ENCODE data around the gene GFI1.
"Not testable (repeated sequence)": the region's sequence is repeated elsewhere in the genome, so short reads cannot be mapped to it uniquely, and the experiment has no call there.

Gene GFI1

DNA sequence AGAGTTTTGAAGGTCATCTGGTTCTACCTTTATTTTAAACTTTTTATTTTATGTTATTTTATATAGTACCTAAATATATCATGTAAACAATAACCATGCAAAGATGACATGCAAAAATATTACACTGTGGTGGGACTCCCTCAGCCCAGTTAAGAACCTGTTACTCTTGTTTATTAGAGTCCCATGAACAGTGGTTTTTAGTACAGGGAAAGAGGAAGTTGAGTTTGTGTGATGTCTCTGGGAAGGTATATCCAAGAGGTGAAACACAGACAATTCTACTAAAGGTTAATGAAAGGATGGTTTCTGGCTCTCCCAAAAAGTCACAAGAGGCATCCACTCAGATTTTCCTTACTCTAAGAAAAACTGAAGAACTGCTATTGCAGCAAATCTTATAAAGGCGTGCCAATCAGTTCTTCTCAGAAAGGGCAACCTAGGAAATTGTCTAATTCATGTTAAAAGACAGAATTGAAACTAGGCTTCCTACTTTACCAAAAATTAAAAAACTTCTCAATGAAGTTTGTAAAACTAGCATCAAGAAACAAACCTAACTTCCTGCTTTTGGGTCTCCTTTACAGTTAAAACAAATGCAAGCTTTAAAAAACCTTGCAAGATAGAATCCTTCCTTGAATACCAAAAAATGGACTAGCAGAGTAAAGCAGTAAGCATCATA, 19.9 kb downstream of the GFI1 start:
- in situ Hi-C loops (cut with MboI; ENCODE audit: low sequenced_read_pairs), result no loop called here

DNA sequence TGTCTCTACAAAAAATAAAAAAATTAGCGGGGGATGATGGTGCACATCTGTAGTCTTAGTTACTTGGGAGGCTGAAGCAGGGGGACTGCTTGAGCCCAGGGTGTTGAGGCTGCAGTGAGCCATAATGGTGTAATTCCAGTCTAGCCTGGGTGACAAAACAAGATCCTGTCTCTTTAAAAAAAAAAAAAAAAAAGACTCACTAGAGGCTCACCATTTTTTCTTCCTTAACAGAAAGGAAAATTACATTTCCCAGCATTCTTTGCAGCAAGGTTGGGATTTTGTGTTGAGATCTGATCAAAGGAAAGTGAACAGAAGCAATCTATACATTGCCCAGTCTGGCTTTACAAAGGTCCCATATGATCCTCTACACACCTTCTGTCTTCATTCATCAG, 21.5 kb downstream of the GFI1 start:
- in situ Hi-C loops (cut with MboI; ENCODE audit: low sequenced_read_pairs), result no loop called here

DNA sequence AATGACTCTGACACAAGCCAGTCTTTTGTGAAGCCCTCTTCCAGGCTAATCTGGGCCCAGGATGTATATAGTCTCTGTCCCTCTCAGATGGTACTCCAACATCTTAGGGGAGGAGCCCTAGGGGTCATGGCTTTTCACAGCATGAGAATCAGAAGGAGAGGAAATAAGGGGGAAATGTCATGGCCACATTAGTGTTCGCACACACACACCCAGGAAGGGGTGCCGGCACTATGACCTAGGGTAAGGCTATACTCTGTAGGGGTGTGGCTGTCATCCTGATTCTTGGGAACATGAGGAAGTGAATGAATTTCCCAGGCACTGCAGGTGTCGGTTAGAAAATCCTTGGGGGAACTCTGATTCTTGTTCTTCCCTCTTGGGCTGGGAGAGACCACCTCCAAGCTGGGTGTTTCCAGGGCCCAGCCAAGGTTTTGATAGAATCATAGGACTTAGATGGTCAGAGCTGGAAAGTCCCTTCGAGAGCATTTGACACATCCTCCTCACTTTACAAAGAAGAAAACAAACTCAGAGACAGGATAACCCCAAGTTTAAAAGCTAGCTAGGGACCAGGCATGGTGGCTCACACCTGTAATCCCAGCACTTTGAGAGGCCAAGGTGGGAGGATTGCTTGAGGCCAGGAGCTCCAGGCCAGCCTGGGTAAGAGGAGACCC, 22.0 kb downstream of the GFI1 start:
- in situ Hi-C loops (cut with MboI; ENCODE audit: low sequenced_read_pairs), result no loop called here

DNA sequence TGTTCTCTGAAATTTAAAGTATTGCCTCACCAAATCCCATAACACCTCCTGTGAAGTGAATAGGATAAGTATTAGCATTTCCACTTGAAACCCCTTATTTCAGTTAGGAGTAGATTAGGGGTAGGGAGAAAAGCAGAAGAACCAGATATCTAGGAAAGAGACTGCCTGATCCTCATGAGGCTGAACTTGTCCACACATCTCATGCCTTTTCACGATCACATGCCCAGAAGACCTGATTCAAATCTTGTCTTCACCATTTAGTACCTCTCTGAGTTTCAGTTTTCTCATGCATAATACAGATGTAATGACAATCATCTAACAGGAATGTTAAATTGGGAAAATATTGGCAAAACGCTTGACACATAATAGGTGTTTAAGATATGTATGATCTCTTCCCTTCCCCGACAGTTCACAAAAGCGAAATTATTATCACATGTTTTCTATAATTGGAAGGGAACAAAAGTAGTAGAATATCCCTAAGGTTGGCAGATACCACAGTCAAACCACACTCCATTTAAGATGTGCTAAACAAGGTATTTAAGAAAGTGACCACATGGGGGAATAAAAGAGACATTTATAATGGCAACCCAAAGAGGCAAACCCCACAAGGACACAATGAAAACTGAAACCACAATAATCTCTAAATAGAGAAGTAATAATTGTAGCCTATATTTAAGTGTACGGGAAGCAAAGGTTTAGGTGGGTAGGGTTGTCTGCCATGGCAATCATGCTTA, 25.2 kb downstream of the GFI1 start:
- in situ Hi-C loops (cut with MboI; ENCODE audit: low sequenced_read_pairs), result no loop called here

DNA sequence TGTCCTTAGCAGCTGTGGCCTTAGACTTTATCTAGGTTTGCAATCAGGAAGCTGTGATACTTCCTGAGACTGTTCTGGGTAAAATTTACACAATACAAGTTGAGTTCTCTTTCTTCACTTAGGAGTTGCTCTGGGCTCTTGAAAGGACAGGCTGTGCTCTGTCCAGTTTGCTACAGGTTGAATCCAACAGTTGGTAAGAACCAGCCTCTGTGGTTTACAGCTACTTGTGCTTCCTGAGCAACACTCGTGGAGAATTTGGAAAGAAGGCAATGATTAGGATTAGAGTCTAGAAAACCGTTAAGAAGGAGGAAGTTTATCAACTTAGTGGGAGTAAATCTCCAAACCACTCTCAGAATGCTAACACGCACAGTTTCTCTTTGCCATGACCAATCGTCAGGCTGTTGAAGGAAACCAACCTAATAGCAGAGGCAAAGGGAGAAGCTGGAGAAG, 26.8 kb downstream of the GFI1 start:
- in situ Hi-C loops (cut with MboI; ENCODE audit: low sequenced_read_pairs), result no loop called here

DNA sequence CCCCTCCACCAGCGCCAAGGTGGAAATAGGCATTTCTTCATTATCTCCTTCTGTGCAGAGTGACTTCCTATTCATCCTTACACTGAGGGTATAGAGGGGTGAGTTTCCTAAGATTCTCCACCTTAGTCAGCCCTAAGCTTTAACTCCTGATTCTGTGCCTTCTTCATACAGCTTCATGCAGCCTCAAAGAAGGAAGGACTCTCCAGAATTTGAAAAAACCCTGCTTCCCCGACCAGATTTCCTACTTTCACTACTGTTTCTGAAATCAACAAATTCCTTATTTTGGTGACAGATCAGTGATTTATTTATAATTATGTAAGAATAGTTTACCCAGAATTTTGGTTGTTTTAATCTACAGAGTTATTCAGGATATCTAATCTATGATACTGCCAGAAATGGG, 28.6 kb downstream of the GFI1 start:
- in situ Hi-C loops (cut with MboI; ENCODE audit: low sequenced_read_pairs), result no loop called here

DNA sequence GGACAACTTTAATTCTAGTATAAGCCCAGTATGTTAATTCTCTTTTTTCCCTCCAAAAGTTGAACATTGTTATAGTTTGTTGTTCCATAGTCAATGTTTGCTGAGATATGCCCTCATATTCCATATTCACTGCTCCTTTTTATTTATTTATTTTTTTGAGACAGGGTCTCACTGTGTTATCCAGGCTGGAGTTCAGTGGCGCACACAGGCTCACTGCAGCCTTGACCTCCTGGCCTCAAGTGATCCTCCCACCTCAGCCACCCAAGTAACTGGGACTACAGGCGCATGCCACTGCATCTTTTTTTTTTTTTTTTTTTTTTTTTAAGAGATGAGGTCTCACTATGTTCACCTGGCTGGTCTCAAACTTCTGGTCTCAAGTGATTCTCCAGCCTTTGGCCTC, 38.7 kb downstream of the GFI1 start:
- in situ Hi-C loops (cut with MboI; ENCODE audit: low sequenced_read_pairs), result no loop called here

DNA sequence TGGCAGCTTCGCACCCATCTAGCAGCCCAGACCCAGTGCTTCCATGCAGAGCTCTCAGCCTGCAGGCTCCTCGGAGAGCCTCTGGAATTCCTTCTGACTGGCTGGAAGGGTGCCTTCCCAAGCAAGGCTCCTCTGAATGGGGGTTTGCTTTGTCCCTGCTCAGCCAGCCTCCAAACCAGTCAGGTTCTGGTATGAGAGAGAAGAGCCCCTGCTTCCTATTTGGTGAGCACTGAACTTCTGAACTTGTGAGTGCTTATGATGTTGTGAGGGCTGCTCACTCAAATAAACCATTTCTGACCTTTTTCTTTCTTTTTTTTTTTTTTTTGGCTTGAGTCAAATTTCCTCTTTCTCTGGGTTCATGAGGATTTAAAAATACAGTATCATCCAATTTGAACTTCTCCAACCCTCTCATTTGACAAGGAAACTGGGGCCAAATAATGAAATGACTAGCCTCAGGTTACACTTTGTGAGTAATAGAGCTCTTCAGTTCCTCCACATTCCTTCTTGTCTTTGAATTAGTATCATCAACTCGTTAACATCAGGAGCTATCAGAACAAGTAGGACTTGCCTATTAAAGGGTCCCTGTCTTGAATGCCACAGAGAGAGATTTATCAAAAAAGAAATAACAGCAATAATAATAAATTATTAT, 39.6 kb downstream of the GFI1 start:
- in situ Hi-C loops (cut with MboI; ENCODE audit: low sequenced_read_pairs), result no loop called here

DNA sequence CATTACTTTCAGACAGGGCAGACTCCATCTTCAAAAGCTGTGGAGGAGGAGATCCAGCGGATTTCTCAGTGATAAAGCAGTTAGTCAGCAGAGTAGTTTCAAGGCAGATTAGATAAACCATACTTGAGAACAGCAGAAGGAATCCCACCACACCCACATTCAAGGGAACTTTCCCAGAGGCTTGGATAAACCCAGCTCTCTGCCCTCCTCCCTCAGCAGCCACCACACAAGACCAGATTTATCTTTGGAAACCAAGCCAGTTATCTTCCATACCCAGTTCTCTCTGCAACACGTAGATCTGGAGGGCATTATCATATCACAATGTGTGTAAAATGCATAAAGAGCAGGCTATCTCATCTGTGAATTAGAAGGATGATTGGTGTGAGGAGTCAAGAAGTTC, 40.2 kb downstream of the GFI1 start:
- in situ Hi-C loops (cut with MboI; ENCODE audit: low sequenced_read_pairs), result no loop called here

DNA sequence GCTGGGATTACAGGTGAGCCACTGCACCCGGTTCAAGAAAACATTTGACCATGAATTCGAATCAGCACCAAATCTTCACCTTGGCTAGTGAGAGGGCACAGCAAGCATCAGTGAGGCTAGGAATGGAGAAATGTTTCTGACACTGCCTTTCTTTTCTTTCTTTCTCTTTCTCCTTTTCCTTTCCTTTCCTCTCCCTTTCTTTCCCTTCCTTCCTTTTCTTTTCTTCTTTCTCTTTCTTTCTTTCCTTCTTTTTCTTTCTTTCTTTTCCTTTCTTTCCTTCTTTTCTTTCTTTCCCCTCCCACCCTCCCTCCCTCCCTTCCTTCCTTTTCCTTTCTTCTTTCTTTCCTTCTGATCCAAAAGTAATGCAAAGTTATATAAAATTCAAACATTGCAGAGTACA, 40.9 kb downstream of the GFI1 start:
- in situ Hi-C loops (cut with MboI; ENCODE audit: low sequenced_read_pairs), result no loop called here

DNA sequence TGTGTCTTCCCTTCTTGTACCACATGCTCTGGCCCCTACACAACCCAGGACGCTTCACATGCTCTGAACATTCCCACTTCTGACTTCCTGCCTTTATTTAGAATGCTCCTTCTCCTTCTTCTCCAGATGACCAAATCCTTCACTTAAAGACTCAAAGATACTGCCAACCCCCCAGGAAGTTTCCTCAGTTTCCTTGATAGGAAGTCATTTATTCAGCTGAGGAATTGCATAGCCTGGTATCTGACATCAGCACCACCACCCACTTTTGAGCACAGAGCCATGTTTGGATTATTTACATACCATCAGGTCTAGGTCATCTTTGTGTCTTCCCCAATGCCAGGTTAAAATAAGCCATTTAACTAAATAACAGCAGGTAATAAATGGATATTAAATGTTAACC, 42.4 kb downstream of the GFI1 start:
- in situ Hi-C loops (cut with MboI; ENCODE audit: low sequenced_read_pairs), result no loop called here

DNA sequence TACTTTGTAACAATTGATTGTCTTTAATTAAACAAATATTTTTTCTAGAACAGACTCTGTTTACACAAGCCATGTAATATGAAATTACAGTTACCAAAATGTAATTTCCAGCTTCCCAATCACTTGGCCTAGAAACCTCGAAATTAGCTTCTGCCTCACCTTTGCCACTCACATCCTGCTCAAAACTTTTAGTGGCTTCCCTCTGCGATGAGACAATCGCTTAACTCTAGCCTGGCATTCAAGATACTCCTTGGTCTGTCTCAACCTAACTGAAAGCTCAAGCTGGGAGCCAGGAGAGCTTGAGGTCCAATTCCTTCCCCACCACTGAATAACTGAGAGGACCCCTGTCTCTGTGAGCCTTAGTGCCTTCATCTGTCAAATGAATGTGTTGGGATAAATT, 42.8 kb downstream of the GFI1 start:
- in situ Hi-C loops (cut with MboI; ENCODE audit: low sequenced_read_pairs), result no loop called here

DNA sequence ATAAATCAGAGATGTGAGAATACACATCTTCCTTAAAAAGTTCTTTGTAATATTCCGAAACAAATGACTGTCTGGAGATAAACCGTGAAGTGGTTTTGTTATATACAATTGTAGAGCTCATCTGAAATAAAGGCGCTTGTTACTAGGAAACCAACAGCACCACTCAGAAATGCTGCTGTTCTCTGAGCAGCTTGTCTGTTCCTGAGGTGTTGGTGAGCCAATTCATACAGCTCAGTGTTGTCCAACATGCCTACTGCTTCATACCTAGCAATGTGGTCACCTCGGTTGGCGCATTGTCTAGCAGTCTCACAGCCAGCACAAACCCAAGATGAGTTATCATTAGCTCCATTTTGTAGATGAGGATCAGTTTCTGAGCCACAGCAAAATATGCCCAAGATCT, 44.4 kb downstream of the GFI1 start:
- in situ Hi-C loops (cut with MboI; ENCODE audit: low sequenced_read_pairs), result no loop called here

DNA sequence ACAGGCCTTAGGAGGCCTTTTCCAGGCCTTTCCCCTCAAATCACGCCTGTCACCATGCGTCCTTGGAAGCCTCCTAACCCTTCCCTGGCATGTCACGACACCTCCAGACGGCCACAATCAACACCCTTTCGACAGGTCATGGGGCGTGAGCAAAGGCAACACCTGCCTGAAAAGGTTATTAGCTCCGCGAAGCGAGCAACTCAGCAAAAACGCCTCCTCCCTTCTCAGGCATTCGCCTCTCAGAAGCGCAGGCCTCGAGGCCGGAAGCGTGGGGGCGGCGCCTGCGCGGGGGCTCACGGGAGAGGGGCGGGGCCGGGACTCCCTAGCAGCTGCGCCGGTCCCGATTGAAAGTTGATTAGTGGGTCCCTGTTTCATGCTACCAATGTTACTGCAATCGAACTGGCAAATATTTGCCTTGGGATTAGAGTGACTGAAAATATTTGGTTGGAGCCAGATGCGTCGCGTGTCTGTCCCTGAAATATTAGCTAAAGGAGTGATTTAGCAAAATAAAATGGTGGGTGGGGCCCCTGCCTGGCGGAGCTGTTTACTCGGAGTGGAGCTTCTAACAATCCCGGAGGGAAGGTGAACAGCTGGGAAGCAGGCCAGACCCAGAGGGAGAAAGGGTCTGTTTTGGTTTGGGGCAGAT, 44.9 kb downstream of the GFI1 start:
- in situ Hi-C loops (cut with MboI; ENCODE audit: low sequenced_read_pairs), result no loop called here

DNA sequence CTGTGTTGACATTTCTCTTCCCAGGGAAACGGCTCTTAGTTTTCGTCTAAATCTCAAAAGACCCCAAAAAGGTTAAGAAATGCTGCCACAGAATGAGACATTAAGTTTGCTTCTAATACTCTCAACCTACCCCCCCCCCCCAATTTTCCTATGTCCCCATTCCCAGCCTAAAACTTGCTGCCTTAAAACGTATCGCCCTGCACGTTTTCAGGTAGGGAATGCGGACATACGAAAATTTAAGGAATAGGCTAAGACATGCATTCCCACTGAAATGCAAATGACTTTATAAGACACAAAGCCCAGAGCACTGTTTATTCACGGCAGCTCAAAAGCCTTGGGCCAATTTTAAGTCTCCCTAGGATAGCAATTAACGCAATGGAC, 45.4 kb downstream of the GFI1 start:
- in situ Hi-C loops (cut with MboI; ENCODE audit: low sequenced_read_pairs), result no loop called here

DNA sequence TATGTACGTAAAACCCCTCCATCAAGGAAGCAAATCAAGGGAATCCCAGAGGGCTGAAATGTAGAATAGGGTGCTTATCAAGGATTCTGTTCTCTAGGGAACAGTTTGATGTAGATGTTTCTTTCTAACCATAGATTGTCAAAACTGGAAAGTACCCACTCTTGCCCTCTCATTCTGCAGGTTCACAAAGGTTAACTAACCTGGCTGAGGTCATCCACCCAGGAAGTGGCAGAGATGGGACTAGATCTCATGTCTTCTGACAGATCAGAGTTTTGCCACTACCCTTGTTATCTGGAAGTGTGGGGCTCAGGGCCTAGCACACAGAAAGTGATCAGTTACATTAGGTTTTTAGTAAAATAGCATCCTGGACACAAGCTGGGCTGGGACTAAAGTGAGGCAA, 47.4 kb downstream of the GFI1 start:
- in situ Hi-C loops (cut with MboI; ENCODE audit: low sequenced_read_pairs), result no loop called here

DNA sequence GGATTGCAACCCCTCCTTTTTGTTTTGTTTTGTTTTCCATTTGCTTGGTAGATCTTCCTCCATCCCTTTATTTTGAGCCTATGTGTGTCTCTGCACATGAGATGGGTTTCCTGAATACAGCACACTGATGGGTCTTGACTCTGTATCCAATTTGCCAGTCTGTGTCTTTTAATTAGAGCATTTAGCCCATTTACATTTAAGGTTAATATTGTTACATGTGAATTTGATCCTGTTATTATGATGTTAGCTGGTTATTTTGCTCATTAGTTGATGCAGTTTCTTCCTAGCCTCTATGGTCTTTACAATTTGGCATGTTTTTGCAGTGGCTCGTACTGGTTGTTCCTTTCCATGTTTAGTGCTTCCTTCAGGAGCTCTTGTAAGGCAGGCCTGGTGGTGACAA, 52.2 kb downstream of the GFI1 start:
- in situ Hi-C loops (cut with MboI; ENCODE audit: low sequenced_read_pairs), result not testable (repeated sequence)

DNA sequence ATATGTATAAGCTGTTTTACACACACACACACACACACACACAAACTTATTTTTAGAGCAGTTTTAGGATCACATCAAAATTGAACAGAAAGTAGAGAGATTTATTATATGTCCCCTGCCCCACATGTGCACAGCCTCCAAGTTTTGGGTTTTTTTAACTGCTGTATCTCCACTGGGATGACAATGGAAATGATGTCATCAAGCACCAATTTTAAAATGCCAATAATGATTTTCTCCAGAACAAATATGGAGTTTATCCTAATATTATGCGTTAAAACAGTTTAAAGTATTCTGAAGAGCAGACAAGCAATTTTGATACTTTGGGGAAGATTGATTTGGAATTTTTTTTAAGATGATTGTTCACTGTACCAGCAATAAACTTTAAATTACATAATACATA, 56.7 kb downstream of the GFI1 start:
- in situ Hi-C loops (cut with MboI; ENCODE audit: low sequenced_read_pairs), result no loop called here

DNA sequence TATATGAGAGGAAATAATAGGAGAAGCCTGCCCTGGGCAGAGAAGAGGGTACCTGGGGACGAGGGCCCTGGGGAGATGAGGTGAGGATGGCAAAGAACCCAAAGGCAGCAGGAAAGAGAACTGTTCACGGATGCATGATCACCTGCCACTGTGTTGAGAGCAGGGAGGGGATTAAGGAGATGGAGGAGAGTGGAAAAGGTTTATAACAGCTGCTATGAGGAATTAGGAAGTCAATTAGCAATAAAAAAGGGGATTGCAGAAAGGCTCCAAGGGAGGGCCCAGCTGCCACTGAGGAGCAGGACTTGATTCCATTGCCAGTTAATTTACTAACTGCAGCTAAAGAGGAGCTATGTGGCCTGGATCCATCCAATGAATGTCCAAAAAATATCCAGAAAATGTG, 61.1 kb downstream of the GFI1 start:
- in situ Hi-C loops (cut with MboI; ENCODE audit: low sequenced_read_pairs), result no loop called here

All from HL-60/S4 treated with phorbol 12-myristate 13-acetate at 8.2 ng/mL for 4 days and 3 days (cell line).